ENCODE results near the gene ZSCAN5C.
"Not testable (repeated sequence)": the region's sequence is repeated elsewhere in the genome, so short reads cannot be mapped to it uniquely, and the experiment has no call there.

Gene ZSCAN5C

GRCh38 chr19:56162258-56162657, 39.8 kb upstream of the ZSCAN5C start:
- no CpG with 5 or more reads among the region's 9 CpGs for WGBS (ENCODE audit: insufficient coverage, insufficient read length)

GRCh38 chr19:56163097-56163496, 39.0 kb upstream of the ZSCAN5C start:
- no CpG with 5 or more reads among the region's 13 CpGs for WGBS (ENCODE audit: insufficient coverage, insufficient read length)
- Histone ChIP-seq H3K4me1 (ENCODE audit: control insufficient read depth, insufficient read depth, low read length) (no peaks in the 10 kb centered on the region), H3K27me3 (ENCODE audit: control insufficient read depth, insufficient read depth, low read length) (0 out of 2 replicates have a peak, but pooled peaks cover 2% of the 10 kb centered on the region), H3K36me3 (ENCODE audit: control insufficient read depth, insufficient read depth, low read length) (peaks cover 15% of the 10 kb centered on the region; the same call in 1 of the 2 replicates), H3K4me3 (ENCODE audit: low read length) (no peak overlapping the region), H3K27ac (ENCODE audit: low read length) (no peak overlapping the region), H3K9me3 (ENCODE audit: control insufficient read depth, insufficient read depth, low read length) (no peaks in the 10 kb centered on the region)
- DNase-seq (ENCODE audit: low read depth, low spot score) = no peak

More at GRCh38 chr19:56162258-56162657, 39.8 kb upstream of the ZSCAN5C start:
- H3K27ac ChIP-seq (ENCODE audit: low read length) = no peak overlapping the region
- DNase-seq (ENCODE audit: low read depth, low spot score) = no peak
- 0 out of 2 replicates have a peak, but pooled peaks cover 2% of the 10 kb centered on the region for H3K27me3 ChIP-seq (ENCODE audit: control insufficient read depth, insufficient read depth, low read length)
- H3K36me3 ChIP-seq (ENCODE audit: control insufficient read depth, insufficient read depth, low read length) = peaks cover 15% of the 10 kb centered on the region; the same call in 1 of the 2 replicates
- H3K9me3 ChIP-seq (ENCODE audit: control insufficient read depth, insufficient read depth, low read length) = no peaks in the 10 kb centered on the region
- H3K4me1 ChIP-seq (ENCODE audit: control insufficient read depth, insufficient read depth, low read length) = no peaks in the 10 kb centered on the region
- no peak overlapping the region for H3K4me3 ChIP-seq (ENCODE audit: low read length)

- Histone ChIP-seq H3K27me3 (ENCODE audit: control insufficient read depth, insufficient read depth, low read length) (0 out of 2 replicates have a peak, but pooled peaks cover 2% of the 10 kb centered on the region), H3K4me3 (ENCODE audit: low read length) (no peak overlapping the region), H3K9me3 (ENCODE audit: control insufficient read depth, insufficient read depth, low read length) (no peaks in the 10 kb centered on the region), H3K36me3 (ENCODE audit: control insufficient read depth, insufficient read depth, low read length) (no peaks in the 10 kb centered on the region), H3K4me1 (ENCODE audit: control insufficient read depth, insufficient read depth, low read length) (no peaks in the 10 kb centered on the region), H3K27ac (ENCODE audit: low read length) (no peak overlapping the region)
- no CpG with 5 or more reads among the region's 7 CpGs for WGBS (ENCODE audit: insufficient coverage, insufficient read length)
- DNase-seq (ENCODE audit: low read depth, low spot score) = peak; percentile 35
Measured at GRCh38 chr19:56167064-56167578, 35.0 kb upstream of the ZSCAN5C start.

GRCh38 chr19:56170261-56170660, 31.8 kb upstream of the ZSCAN5C start:
- no CpG with 5 or more reads among the region's 14 CpGs for WGBS (ENCODE audit: insufficient coverage, insufficient read length)
- Histone ChIP-seq H3K9me3 (ENCODE audit: control insufficient read depth, insufficient read depth, low read length) (no peaks in the 10 kb centered on the region), H3K4me3 (ENCODE audit: low read length) (no peak overlapping the region), H3K27me3 (ENCODE audit: control insufficient read depth, insufficient read depth, low read length) (no peaks in the 10 kb centered on the region), H3K36me3 (ENCODE audit: control insufficient read depth, insufficient read depth, low read length) (no peaks in the 10 kb centered on the region), H3K27ac (ENCODE audit: low read length) (no peak overlapping the region), H3K4me1 (ENCODE audit: control insufficient read depth, insufficient read depth, low read length) (no peaks in the 10 kb centered on the region)
- DNase-seq (ENCODE audit: low read depth, low spot score) = no peak

GRCh38 chr19:56174086-56174485, 28.0 kb upstream of the ZSCAN5C start:
- DNase-seq (ENCODE audit: low read depth, low spot score) = no peak
- H3K4me3 ChIP-seq (ENCODE audit: low read length) = no peak overlapping the region
- no peaks in the 10 kb centered on the region for H3K4me1 ChIP-seq (ENCODE audit: control insufficient read depth, insufficient read depth, low read length)
- no CpG with 5 or more reads among the region's 9 CpGs for WGBS (ENCODE audit: insufficient coverage, insufficient read length)
- no peaks in the 10 kb centered on the region for H3K9me3 ChIP-seq (ENCODE audit: control insufficient read depth, insufficient read depth, low read length)
- no peaks in the 10 kb centered on the region for H3K36me3 ChIP-seq (ENCODE audit: control insufficient read depth, insufficient read depth, low read length)
- no peak overlapping the region for H3K27ac ChIP-seq (ENCODE audit: low read length)
- H3K27me3 ChIP-seq (ENCODE audit: control insufficient read depth, insufficient read depth, low read length) = no peaks in the 10 kb centered on the region

- Histone ChIP-seq H3K36me3 (ENCODE audit: control insufficient read depth, insufficient read depth, low read length) (no peaks in the 10 kb centered on the region), H3K4me3 (ENCODE audit: low read length) (no peak overlapping the region), H3K27ac (ENCODE audit: low read length) (no peak overlapping the region), H3K4me1 (ENCODE audit: control insufficient read depth, insufficient read depth, low read length) (no peaks in the 10 kb centered on the region), H3K9me3 (ENCODE audit: control insufficient read depth, insufficient read depth, low read length) (no peaks in the 10 kb centered on the region), H3K27me3 (ENCODE audit: control insufficient read depth, insufficient read depth, low read length) (no peaks in the 10 kb centered on the region)
- no CpG with 5 or more reads among the region's 11 CpGs for WGBS (ENCODE audit: insufficient coverage, insufficient read length)
- no peak for DNase-seq (ENCODE audit: low read depth, low spot score)
Measured at GRCh38 chr19:56174550-56174949, 27.5 kb upstream of the ZSCAN5C start.

GRCh38 chr19:56175861-56176307, 26.2 kb upstream of the ZSCAN5C start, which contains the start of gene GALP:
GALP (plus strand) TSS chr19:56176008; CDS start chr19:56177109, 1,101 bp downstream.
- DNase-seq (ENCODE audit: low read depth, low spot score); H3K27ac ChIP-seq (ENCODE audit: low read length); H3K27me3 ChIP-seq (ENCODE audit: control insufficient read depth, insufficient read depth, low read length); H3K36me3 ChIP-seq (ENCODE audit: control insufficient read depth, insufficient read depth, low read length); H3K4me3 ChIP-seq (ENCODE audit: low read length); H3K4me1 ChIP-seq (ENCODE audit: control insufficient read depth, insufficient read depth, low read length); H3K9me3 ChIP-seq (ENCODE audit: control insufficient read depth, insufficient read depth, low read length): not testable (repeated sequence)
- WGBS (ENCODE audit: insufficient coverage, insufficient read length) = no CpG with 5 or more reads among the region's 15 CpGs

GRCh38 chr19:56176310-56176709, 25.8 kb upstream of the ZSCAN5C start:
- H3K4me1 ChIP-seq (ENCODE audit: control insufficient read depth, insufficient read depth, low read length); H3K27ac ChIP-seq (ENCODE audit: low read length); DNase-seq (ENCODE audit: low read depth, low spot score); H3K27me3 ChIP-seq (ENCODE audit: control insufficient read depth, insufficient read depth, low read length); H3K4me3 ChIP-seq (ENCODE audit: low read length); H3K9me3 ChIP-seq (ENCODE audit: control insufficient read depth, insufficient read depth, low read length); H3K36me3 ChIP-seq (ENCODE audit: control insufficient read depth, insufficient read depth, low read length): not testable (repeated sequence)
- WGBS (ENCODE audit: insufficient coverage, insufficient read length) = no CpG with 5 or more reads among the region's 11 CpGs

GRCh38 chr19:56176881-56177280, 25.2 kb upstream of the ZSCAN5C start:
- Histone ChIP-seq H3K27me3 (ENCODE audit: control insufficient read depth, insufficient read depth, low read length) (no peaks in the 10 kb centered on the region), H3K36me3 (ENCODE audit: control insufficient read depth, insufficient read depth, low read length) (no peaks in the 10 kb centered on the region), H3K4me3 (ENCODE audit: low read length) (no peak overlapping the region), H3K27ac (ENCODE audit: low read length) (no peak overlapping the region), H3K9me3 (ENCODE audit: control insufficient read depth, insufficient read depth, low read length) (no peaks in the 10 kb centered on the region), H3K4me1 (ENCODE audit: control insufficient read depth, insufficient read depth, low read length) (no peaks in the 10 kb centered on the region)
- WGBS (ENCODE audit: insufficient coverage, insufficient read length) = no CpG with 5 or more reads among the region's 18 CpGs
- DNase-seq (ENCODE audit: low read depth, low spot score) = no peak

GRCh38 chr19:56177564-56178243, 24.4 kb upstream of the ZSCAN5C start:
- no peaks in the 10 kb centered on the region for H3K36me3 ChIP-seq (ENCODE audit: control insufficient read depth, insufficient read depth, low read length)
- H3K27me3 ChIP-seq (ENCODE audit: control insufficient read depth, insufficient read depth, low read length) = no peaks in the 10 kb centered on the region
- DNase-seq (ENCODE audit: low read depth, low spot score) = no peak
- no peak overlapping the region for H3K27ac ChIP-seq (ENCODE audit: low read length)
- no peak overlapping the region for H3K4me3 ChIP-seq (ENCODE audit: low read length)
- no peaks in the 10 kb centered on the region for H3K4me1 ChIP-seq (ENCODE audit: control insufficient read depth, insufficient read depth, low read length)
- H3K9me3 ChIP-seq (ENCODE audit: control insufficient read depth, insufficient read depth, low read length) = no peaks in the 10 kb centered on the region
- WGBS (ENCODE audit: insufficient coverage, insufficient read length) = no CpG with 5 or more reads among the region's 11 CpGs

GRCh38 chr19:56189785-56190184, 12.3 kb upstream of the ZSCAN5C start:
- no CpG with 5 or more reads among the region's 17 CpGs for WGBS (ENCODE audit: insufficient coverage, insufficient read length)
- DNase-seq (ENCODE audit: low read depth, low spot score) = no peak
- Histone ChIP-seq H3K4me3 (ENCODE audit: low read length) (no peak overlapping the region), H3K27ac (ENCODE audit: low read length) (no peak overlapping the region), H3K27me3 (ENCODE audit: control insufficient read depth, insufficient read depth, low read length) (no peaks in the 10 kb centered on the region), H3K36me3 (ENCODE audit: control insufficient read depth, insufficient read depth, low read length) (no peaks in the 10 kb centered on the region), H3K9me3 (ENCODE audit: control insufficient read depth, insufficient read depth, low read length) (no peaks in the 10 kb centered on the region), H3K4me1 (ENCODE audit: control insufficient read depth, insufficient read depth, low read length) (no peaks in the 10 kb centered on the region)

All from iPS DF 6.9 (cell line).